ENCODE measurements around the gene FLCN. TPM values are rescaled to one million over a fixed set of nuclear protein-coding genes. Genes with fewer than 3 reads are reported as not detected.
"Not testable (repeated sequence)": the region's sequence is repeated elsewhere in the genome, so short reads cannot be mapped to it uniquely, and the experiment has no call there.

The FLCN gene
- total RNA-seq, 1 experiment from 2014 or later: 71.6 TPM

DNA sequence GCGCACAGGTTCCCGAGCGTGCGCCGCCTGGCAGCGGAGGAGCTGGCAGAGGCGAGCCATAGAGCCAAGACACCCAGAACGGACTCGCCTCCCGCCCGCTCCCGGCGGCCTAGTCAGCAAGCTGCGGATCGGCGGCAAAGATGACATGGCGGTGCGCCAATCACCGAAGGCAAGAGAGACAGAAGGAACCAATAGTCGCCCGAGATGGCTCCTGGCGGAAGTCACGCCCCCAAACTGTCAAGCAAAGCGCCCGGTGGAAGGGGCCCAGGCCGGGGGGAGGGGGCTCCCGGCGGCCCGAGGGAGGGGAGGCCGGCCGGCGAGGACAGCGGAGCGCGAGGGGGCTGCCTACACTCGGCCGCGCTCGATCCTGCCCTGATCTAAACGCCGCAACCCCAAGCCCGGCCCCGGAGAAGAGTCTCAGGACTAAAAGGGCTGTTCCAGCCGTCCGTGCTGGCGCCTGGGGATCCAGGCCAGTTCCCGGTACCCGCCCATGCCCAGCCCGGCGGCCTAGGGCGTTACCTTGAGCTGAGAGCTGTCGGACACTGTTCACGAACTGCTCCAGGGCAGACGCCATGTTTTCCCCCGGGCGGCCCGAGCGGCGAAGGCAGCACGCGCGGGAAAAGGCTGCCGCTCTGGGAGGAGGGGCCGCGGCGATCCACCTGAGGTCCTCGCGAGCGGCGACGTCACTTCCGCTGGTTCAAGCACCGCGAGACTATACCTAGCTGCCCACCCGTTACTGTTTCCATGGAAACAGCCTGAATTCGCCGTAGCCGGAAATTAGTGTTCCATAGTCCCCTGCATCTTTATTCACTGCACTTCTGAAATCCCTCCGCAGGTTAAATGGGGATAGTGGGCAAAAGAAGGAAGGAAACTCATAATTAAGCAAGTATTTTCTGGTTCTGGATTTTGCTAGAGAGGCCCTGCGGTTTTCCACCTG, 43.9 kb upstream of the FLCN start, which contains the start of gene COPS3:
Gene COPS3, minus strand, starts transcription at position 634 of the 937 bp plus-strand sequence. Its CDS starts 60 bp downstream, at position 574.
- TF ChIP-seq TCF7L2 (IDR thresholded peaks at IDR 0.05; ENCODE audit: low read depth, low read length): peak; percentile 41; the same call in 1 of the 2 replicates
- TF ChIP-seq, protein P1, sequence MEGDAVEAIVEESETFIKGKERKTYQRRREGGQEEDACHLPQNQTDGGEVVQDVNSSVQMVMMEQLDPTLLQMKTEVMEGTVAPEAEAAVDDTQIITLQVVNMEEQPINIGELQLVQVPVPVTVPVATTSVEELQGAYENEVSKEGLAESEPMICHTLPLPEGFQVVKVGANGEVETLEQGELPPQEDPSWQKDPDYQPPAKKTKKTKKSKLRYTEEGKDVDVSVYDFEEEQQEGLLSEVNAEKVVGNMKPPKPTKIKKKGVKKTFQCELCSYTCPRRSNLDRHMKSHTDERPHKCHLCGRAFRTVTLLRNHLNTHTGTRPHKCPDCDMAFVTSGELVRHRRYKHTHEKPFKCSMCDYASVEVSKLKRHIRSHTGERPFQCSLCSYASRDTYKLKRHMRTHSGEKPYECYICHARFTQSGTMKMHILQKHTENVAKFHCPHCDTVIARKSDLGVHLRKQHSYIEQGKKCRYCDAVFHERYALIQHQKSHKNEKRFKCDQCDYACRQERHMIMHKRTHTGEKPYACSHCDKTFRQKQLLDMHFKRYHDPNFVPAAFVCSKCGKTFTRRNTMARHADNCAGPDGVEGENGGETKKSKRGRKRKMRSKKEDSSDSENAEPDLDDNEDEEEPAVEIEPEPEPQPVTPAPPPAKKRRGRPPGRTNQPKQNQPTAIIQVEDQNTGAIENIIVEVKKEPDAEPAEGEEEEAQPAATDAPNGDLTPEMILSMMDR (IDR thresholded peaks at IDR 0.05): no peak
- TF ChIP-seq, protein P2, sequence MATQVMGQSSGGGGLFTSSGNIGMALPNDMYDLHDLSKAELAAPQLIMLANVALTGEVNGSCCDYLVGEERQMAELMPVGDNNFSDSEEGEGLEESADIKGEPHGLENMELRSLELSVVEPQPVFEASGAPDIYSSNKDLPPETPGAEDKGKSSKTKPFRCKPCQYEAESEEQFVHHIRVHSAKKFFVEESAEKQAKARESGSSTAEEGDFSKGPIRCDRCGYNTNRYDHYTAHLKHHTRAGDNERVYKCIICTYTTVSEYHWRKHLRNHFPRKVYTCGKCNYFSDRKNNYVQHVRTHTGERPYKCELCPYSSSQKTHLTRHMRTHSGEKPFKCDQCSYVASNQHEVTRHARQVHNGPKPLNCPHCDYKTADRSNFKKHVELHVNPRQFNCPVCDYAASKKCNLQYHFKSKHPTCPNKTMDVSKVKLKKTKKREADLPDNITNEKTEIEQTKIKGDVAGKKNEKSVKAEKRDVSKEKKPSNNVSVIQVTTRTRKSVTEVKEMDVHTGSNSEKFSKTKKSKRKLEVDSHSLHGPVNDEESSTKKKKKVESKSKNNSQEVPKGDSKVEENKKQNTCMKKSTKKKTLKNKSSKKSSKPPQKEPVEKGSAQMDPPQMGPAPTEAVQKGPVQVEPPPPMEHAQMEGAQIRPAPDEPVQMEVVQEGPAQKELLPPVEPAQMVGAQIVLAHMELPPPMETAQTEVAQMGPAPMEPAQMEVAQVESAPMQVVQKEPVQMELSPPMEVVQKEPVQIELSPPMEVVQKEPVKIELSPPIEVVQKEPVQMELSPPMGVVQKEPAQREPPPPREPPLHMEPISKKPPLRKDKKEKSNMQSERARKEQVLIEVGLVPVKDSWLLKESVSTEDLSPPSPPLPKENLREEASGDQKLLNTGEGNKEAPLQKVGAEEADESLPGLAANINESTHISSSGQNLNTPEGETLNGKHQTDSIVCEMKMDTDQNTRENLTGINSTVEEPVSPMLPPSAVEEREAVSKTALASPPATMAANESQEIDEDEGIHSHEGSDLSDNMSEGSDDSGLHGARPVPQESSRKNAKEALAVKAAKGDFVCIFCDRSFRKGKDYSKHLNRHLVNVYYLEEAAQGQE (IDR thresholded peaks at IDR 0.05; ENCODE audit: insufficient read depth in 1 of 2, low read depth in 2 of 2, low read length in 1 of 2): no peak
- peak; percentile 69 for TF ChIP-seq POLR2AphosphoS5 (IDR thresholded peaks at IDR 0.05; ENCODE audit: low read depth, low read length)
- peak; percentile 43; the same call in 1 of the 2 replicates for TF ChIP-seq SIN3A (IDR thresholded peaks at IDR 0.05; ENCODE audit: borderline replicate concordance, insufficient read depth, low read depth, low read length)
- H3K27ac ChIP-seq (ENCODE audit: low read length): peak within 1 kb of the TSS; percentile 94
- CTCF ChIA-PET: no interaction called here
- DNase-seq (ENCODE audit: low read depth, low spot score) (peak; percentile 82), ATAC-seq (peak; percentile 98)
- in situ Hi-C loops (cut with HindIII; ENCODE audit: low pct_unique_long_range_greater_than_20kb, low sequenced_read_pairs) (no loop called here), intact Hi-C loops (cut with micrococcal nuclease; ENCODE audit: unreplicated experiment) (no loop called here)
- H3K27me3 ChIP-seq (ENCODE audit: control insufficient read depth, insufficient read depth, low read length): no peaks in the 10 kb centered on the region
- no peaks in the 10 kb centered on the region for H3K9me3 ChIP-seq (ENCODE audit: control insufficient read depth, insufficient read depth, low read depth, low read length)
- no TSS peak for BruUV-seq (replicated peaks)
- H3K4me1 ChIP-seq (ENCODE audit: control insufficient read depth, insufficient read depth, low read length): peaks cover 7% of the 10 kb centered on the region
- no peaks in the 10 kb centered on the region for H3K36me3 ChIP-seq (ENCODE audit: control insufficient read depth, insufficient read depth, low read length)
- POLR2A ChIA-PET: interaction anchor here (0.6 to 0.7 kb wide), 4 partner anchors 11 to 1057 kb away, joined by 3 to 6 read pairs (median 3); no protein-coding TSS in a partner anchor
- H3K4me3 ChIP-seq (ENCODE audit: low read depth in 2 of 2, low read length in 2 of 2): peak within 1 kb of the TSS; percentile 69 to 75

DNA sequence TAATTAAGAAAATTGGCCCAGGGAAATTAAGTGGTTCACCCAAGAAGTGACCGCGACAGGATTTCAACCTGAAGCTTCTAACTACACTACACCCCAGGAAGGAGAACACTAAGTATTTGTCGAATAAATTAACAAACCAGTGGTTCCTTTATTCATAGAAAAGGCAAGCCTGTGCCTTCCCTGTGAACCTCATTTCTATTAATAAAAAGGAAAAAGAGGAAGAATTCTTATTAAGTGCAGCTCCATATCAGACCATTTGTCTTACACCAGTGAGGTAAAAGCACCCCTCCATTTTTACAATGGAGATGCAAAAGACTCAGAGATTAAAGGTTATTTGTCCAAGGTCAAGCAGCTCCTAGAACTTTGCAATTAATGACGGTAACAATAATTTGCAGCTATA, 42.3 kb upstream of the FLCN start:
- ChIA-PET CTCF (no interaction called here), POLR2A (no interaction called here)
- no peak for DNase-seq (ENCODE audit: low read depth, low spot score)
- TF ChIP-seq TCF7L2 (IDR thresholded peaks at IDR 0.05; ENCODE audit: low read depth, low read length) (no peak), POLR2AphosphoS5 (IDR thresholded peaks at IDR 0.05; ENCODE audit: low read depth, low read length) (no peak)
- TF ChIP-seq, protein P1 (IDR thresholded peaks at IDR 0.05): no peak
- TF ChIP-seq, protein P2 (IDR thresholded peaks at IDR 0.05; ENCODE audit: insufficient read depth in 1 of 2, low read depth in 2 of 2, low read length in 1 of 2): no peak
- in situ Hi-C loops (cut with HindIII; ENCODE audit: low pct_unique_long_range_greater_than_20kb, low sequenced_read_pairs): no loop called here
- no peak for ATAC-seq
- peaks cover 7% of the 10 kb centered on the region for H3K4me1 ChIP-seq (ENCODE audit: control insufficient read depth, insufficient read depth, low read length)
- intact Hi-C loops (cut with micrococcal nuclease; ENCODE audit: unreplicated experiment): no loop called here
- H3K9me3 ChIP-seq (ENCODE audit: control insufficient read depth, insufficient read depth, low read depth, low read length): no peaks in the 10 kb centered on the region
- no peaks in the 10 kb centered on the region for H3K27me3 ChIP-seq (ENCODE audit: control insufficient read depth, insufficient read depth, low read length)
- H3K36me3 ChIP-seq (ENCODE audit: control insufficient read depth, insufficient read depth, low read length): no peaks in the 10 kb centered on the region
- BruUV-seq (replicated peaks): TSS peak; percentile 88
- peak overlapping the region; percentile 69 to 75; a peak in 3 of 4 replicates for H3K4me3 ChIP-seq (ENCODE audit: low read depth in 2 of 2, low read length in 2 of 2)
- no peak overlapping the region; the same call in 1 of the 2 replicates for H3K27ac ChIP-seq (ENCODE audit: low read length)

DNA sequence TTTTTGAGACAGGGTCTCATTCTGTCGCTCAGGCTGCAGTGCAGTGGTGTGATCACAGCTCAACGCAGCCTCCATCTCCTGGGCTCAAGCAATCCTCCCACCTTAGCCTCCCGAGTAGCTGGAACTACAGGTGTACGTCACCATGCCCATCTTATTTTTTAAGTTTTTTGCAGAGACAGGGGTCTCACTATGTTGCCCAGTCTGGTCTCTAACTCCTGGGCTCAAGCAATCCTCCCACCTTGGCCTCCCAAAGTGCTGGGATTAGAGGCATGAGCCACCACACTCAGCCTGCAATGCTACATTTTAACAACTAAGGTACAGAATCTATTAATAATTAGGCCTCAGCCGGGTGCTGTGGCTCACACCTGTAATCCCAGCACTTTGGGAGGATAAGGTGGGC, 40.5 kb upstream of the FLCN start:
- DNase-seq (ENCODE audit: low read depth, low spot score); H3K4me1 ChIP-seq (ENCODE audit: control insufficient read depth, insufficient read depth, low read length); in situ Hi-C loops (cut with HindIII; ENCODE audit: low pct_unique_long_range_greater_than_20kb, low sequenced_read_pairs); H3K27ac ChIP-seq (ENCODE audit: low read length); ATAC-seq; intact Hi-C loops (cut with micrococcal nuclease; ENCODE audit: unreplicated experiment); BruUV-seq (replicated peaks); H3K4me3 ChIP-seq (ENCODE audit: low read depth in 2 of 2, low read length in 2 of 2); H3K36me3 ChIP-seq (ENCODE audit: control insufficient read depth, insufficient read depth, low read length); CTCF ChIA-PET; H3K9me3 ChIP-seq (ENCODE audit: control insufficient read depth, insufficient read depth, low read depth, low read length); H3K27me3 ChIP-seq (ENCODE audit: control insufficient read depth, insufficient read depth, low read length): not testable (repeated sequence)
- POLR2A ChIA-PET: interaction anchor here (1.0 kb wide), 1 partner anchor 24 kb away, joined by 3 read pairs; no protein-coding TSS in a partner anchor

Measured in Panc1 (cell line).